K562 (cell line): ENCODE results near the gene TMEM260. TPM values are rescaled to one million over a fixed set of nuclear protein-coding genes. Genes with fewer than 3 reads are reported as not detected.

Source experiments
- ATAC-seq: fragments of 200-7000 bp; cut with Tn5 transposase; 3 replicates; pipeline ENCODE4 v1.9.1; 2020; ENCODE audit warnings: moderate library complexity
- BruUV-seq: library from RNA; stranded (reverse); fragments of 400-500 nt; replicated peaks from 2 replicates; lab custom pipeline; 2021; lab: Mats Ljungman, UMichigan
- CTCF ChIA-PET: fragments of 300-600 bp; formaldehyde crosslinking; extraction: SDS; loops from one replicate; lab custom pipeline; 2021; ENCODE audit warnings: low intra/inter-chr PET ratio; lab: Yijun Ruan, JAX
- POLR2A ChIA-PET: fragments of 300-600, 350-650 bp; sonication (Branson Sonifier 250); formaldehyde crosslinking; extraction: SDS; loops from one replicate; lab custom pipeline; 2021; ENCODE audit warnings: antibody characterized with exemption, inconsistent platforms; lab: Yijun Ruan, JAX
- DNase-seq, 4 experiments: peaks; one replicate each; pipeline versions ENCODE4 v3.0.0 to v3.0.0-alpha.2; 2011 to 2018; ENCODE audit warnings: low spot score in 3 of 4, mixed read lengths in 3 of 4; ENCODE audit errors: extremely low read depth in 1 of 4
- FAIRE-seq: peaks from 2 replicates; lab custom pipeline; 2011; peaks lifted over from hg19 to GRCh38; lab: Jason Lieb, UNC
- H2AFZ ChIP-seq: 2 replicates; pipeline ENCODE4 v1.6.0; 2011; ENCODE audit warnings: low read depth, low read length, control low read depth, inconsistent platforms
- H3K27ac ChIP-seq: fragments of 200-600 bp; 3 replicates; pipeline ENCODE4 v1.8.0; 2011; ENCODE audit warnings: low read depth, mild to moderate bottlenecking, control low read depth, inconsistent platforms, low read length, moderate library complexity, mixed read lengths; ENCODE audit errors: extremely low read depth
- H3K27me3 ChIP-seq, 2 experiments: fragments of 300-600 bp in 1 of 2; 2 replicates in 1 of 2; 3 replicates in 1 of 2; pipeline versions ENCODE4 v1.6.0 to v1.8.0; 2011; ENCODE audit warnings: inconsistent platforms in 2 of 2, low read length in 2 of 2, mild to moderate bottlenecking in 1 of 2, mixed read lengths in 1 of 2, moderate library complexity in 1 of 2; ENCODE audit not compliant: control insufficient read depth in 2 of 2, insufficient read depth in 2 of 2
- H3K36me3 ChIP-seq: fragments of 300-600 bp; 3 replicates; pipeline ENCODE4 v1.8.0; 2011; ENCODE audit warnings: mild to moderate bottlenecking, low read length, inconsistent platforms; ENCODE audit not compliant: control insufficient read depth, insufficient read depth
- H3K4me1 ChIP-seq, 2 experiments: fragments of 200-600 bp in 1 of 2; replicated peaks in 1 of 2; 2 replicates in 1 of 2; 3 replicates in 1 of 2; pipeline versions ENCODE4 v1.5.1 to v1.8.0; 2011; ENCODE audit warnings: inconsistent platforms in 2 of 2, low read length in 2 of 2, mild to moderate bottlenecking in 1 of 2, mixed read lengths in 1 of 2, moderate library complexity in 1 of 2; ENCODE audit not compliant: control insufficient read depth in 2 of 2, insufficient read depth in 2 of 2
- H3K4me2 ChIP-seq: 2 replicates; pipeline ENCODE4 v1.6.1; 2011; ENCODE audit warnings: low read length, control low read depth, inconsistent platforms, mixed read lengths; ENCODE audit not compliant: insufficient read depth
- H3K4me3 ChIP-seq: fragments of 200-600 bp; sonication (generic), shearing (Covaris generic); 2 replicates; pipeline ENCODE4 v1.5.1; 2016; ENCODE audit warnings: control low read depth, inconsistent platforms
- H3K79me2 ChIP-seq: fragments of 200-600 bp; 3 replicates; pipeline ENCODE4 v1.8.0; 2011; ENCODE audit warnings: low read length, inconsistent platforms; ENCODE audit not compliant: control insufficient read depth, insufficient read depth
- H3K9ac ChIP-seq, 2 experiments: 2 replicates each; pipeline versions ENCODE4 v1.6.0 to v1.6.1; 2011; ENCODE audit warnings: low read depth in 2 of 2, low read length in 2 of 2, control low read depth in 1 of 2, inconsistent platforms in 1 of 2, mild to moderate bottlenecking in 1 of 2, mixed read lengths in 1 of 2; ENCODE audit not compliant: insufficient read depth in 1 of 2
- H3K9me1 ChIP-seq: one replicate; pipeline ENCODE4 v1.6.0; 2011; ENCODE audit warnings: inconsistent platforms, mild to moderate bottlenecking, low read length, moderate library complexity; ENCODE audit not compliant: control insufficient read depth, insufficient read depth
- H3K9me3 ChIP-seq: replicated peaks from 2 replicates; pipeline ENCODE4 v1.5.1; 2011; ENCODE audit warnings: low read depth, low read length, inconsistent platforms; ENCODE audit not compliant: control insufficient read depth, insufficient read depth
- H4K20me1 ChIP-seq: replicated peaks from 2 replicates; pipeline ENCODE4 v1.6.1; 2011; ENCODE audit warnings: low read length, inconsistent platforms, mixed read lengths; ENCODE audit not compliant: control insufficient read depth, insufficient read depth
- FOXP1 ChIP-seq: sonication (generic); formaldehyde crosslinking; IDR thresholded peaks from 2 replicates; pipeline ENCODE4 v1.8.0; 2022; ENCODE audit warnings: mild to moderate bottlenecking, missing genetic modification reagents
- HDAC1 ChIP-seq, 2 experiments: fragments of 450-650 bp; IDR thresholded peaks; 2 replicates each; pipeline ENCODE4 v1.6.1; 2016 to 2017; ENCODE audit warnings: inconsistent platforms in 1 of 2, mild to moderate bottlenecking in 1 of 2, moderate library complexity in 1 of 2
- MLX ChIP-seq, 2 experiments: fragments of 450-650 bp in 1 of 2; sonication (generic) in 1 of 2; formaldehyde crosslinking; conservative IDR thresholded peaks; 2 replicates each; pipeline versions ENCODE4 v1.4.0 to v1.8.1; 2020 to 2022; ENCODE audit warnings: mild to moderate bottlenecking in 1 of 2, missing genetic modification reagents in 1 of 2
- PTRF ChIP-seq: fragments of 450-650 bp; IDR thresholded peaks from 2 replicates; pipeline ENCODE4 v1.6.1; 2016; ENCODE audit warnings: mild to moderate bottlenecking, missing genetic modification characterization, missing compliant biosample characterization
- RFX5 ChIP-seq: IDR thresholded peaks from 2 replicates; pipeline ENCODE4 v1.6.1; 2011; ENCODE audit warnings: low read depth, mild to moderate bottlenecking, improper control_type of control experiment, low read length
- THAP12 ChIP-seq: fragments of 250-450 bp; sonication (Bioruptor Pico); IDR thresholded peaks from 2 replicates; pipeline ENCODE4 v1.9.0; 2021; ENCODE audit warnings: mild to moderate bottlenecking, inconsistent platforms
- ZNF197 ChIP-seq: fragments of 200-800 bp; sonication (Bioruptor generic); IDR thresholded peaks from 2 replicates; pipeline ENCODE4 v1.6.1; 2016; ENCODE audit warnings: low read depth, missing genetic modification characterization, missing compliant biosample characterization
- WGBS: fragments of 100-300 bp; shearing (Covaris generic); methylation state at CpG from one replicate; pipeline ENCODE4 v1.1.6; 2016; ENCODE audit warnings: low coverage, mixed read lengths; ENCODE audit not compliant: insufficient coverage; ENCODE audit errors: missing lambda C conversion rate; 5-methylcytosine and 5-hydroxymethylcytosine counted together
- in situ Hi-C: fragments of 300-500 bp; cut with MboI; formaldehyde crosslinking; loops from 4 replicates; pipeline ENCODE4 v1.15.0; 2018; ENCODE audit warnings: inconsistent platforms, mixed read lengths
- intact Hi-C: fragments of 100-400 bp; cut with micrococcal nuclease; formaldehyde crosslinking; loops from 2 replicates; pipeline ENCODE4 v1.14.2; 2022
- polyA plus RNA-seq, 8 experiments: library from polyadenylated mRNA; depleted of rRNA in 4 of 8; stranded (reverse) in 5 of 8; unstranded in 3 of 8; fragments of >200 nt; fragmentation: Nextera tagmentation in 2 of 8; fragmentation: Illumina TruSeq in 1 of 8; extraction: Ambion mirVana in 2 of 8; extraction: Trizol in 1 of 8; gene quantifications; 2 replicates each; pipeline versions ENCODE4 v1.2.1 to v1.2.3, GENCODE V29; 2011 to 2014; ENCODE audit warnings: inconsistent platforms in 1 of 8, missing spikeins in 1 of 8
- total RNA-seq, 7 experiments: library from RNA; depleted of rRNA in 6 of 7; stranded (reverse); fragments of >200 nt in 6 of 7; fragmentation: Illumina TruSeq in 2 of 7; extraction: Trizol in 2 of 7; gene quantifications; 2 replicates each; pipeline versions ENCODE4 v1.2.1 to v1.2.3, GENCODE V29; 2011 to 2021; ENCODE audit warnings: low replicate concordance in 1 of 7

TMEM260 gene
- total and polyA plus RNA-seq, 9 of the 15 experiments (the other 6 are each of a cell fraction or from before 2014, with no cell fraction given), result 2.2 to 9.4 (median 6.0) TPM

GRCh38 chr14:56647493-56647892 lies 67.9 kb downstream of the TMEM260 start:
- Histone ChIP-seq H3K27ac (no peak overlapping the region), H3K9ac (no peak overlapping the region), H3K4me1 (no peaks in the 10 kb centered on the region), H4K20me1 (no peaks in the 10 kb centered on the region), H3K9me3 (no peaks in the 10 kb centered on the region), H3K4me3 (no peak overlapping the region), H3K36me3 (no peaks in the 10 kb centered on the region), H3K79me2 (no peaks in the 10 kb centered on the region), H3K27me3 (no peaks in the 10 kb centered on the region), H3K9me1 (no peaks in the 10 kb centered on the region), H3K4me2 (no peak overlapping the region), H2AFZ (no peak overlapping the region)
- in situ Hi-C loops (no loop called here), intact Hi-C loops (no loop called here)
- ATAC-seq (no peak), DNase-seq (no peak), FAIRE-seq (no peak)
- POLR2A ChIA-PET, result interaction anchor here (0.7 kb wide), 1 partner anchor 878 kb away, joined by 3 read pairs; no protein-coding TSS in a partner anchor
- BruUV-seq, result no TSS peak
- TF ChIP-seq FOXP1 (no peak), MLX (CRISPR knock-in tag; conservative IDR thresholded peaks at IDR 0.05) (no peak), HDAC1 (IDR thresholded peaks at IDR 0.05) (no peak), ZNF197 (no peak), RFX5 (no peak), THAP12 (CRISPR knock-in tag) (no peak), PTRF (tag) (no peak)
- 78% methylated on average over 2 of the region's 2 CpGs for WGBS
- CTCF ChIA-PET, result no interaction called here
